Measurements from ENCODE around the gene C2orf49.
"Not testable (repeated sequence)": the region's sequence is repeated elsewhere in the genome, so short reads cannot be mapped to it uniquely, and the experiment has no call there.

C2orf49 gene

GRCh38 chr2:105321875-105322646, 15.3 kb upstream of the C2orf49 start:
- no peak for DNase-seq (ENCODE audit: low read depth, low spot score)

- DNase-seq (ENCODE audit: low read depth, low spot score), result no peak
Observed at GRCh38 chr2:105323111-105323510, 14.2 kb upstream of the C2orf49 start.

GRCh38 chr2:105324101-105324500, 13.2 kb upstream of the C2orf49 start:
- DNase-seq (ENCODE audit: low read depth, low spot score), result no peak

GRCh38 chr2:105324732-105325131, 12.6 kb upstream of the C2orf49 start:
- no peak for DNase-seq (ENCODE audit: low read depth, low spot score)

GRCh38 chr2:105325389-105325963, 11.9 kb upstream of the C2orf49 start:
- peak; percentile 57 for DNase-seq (ENCODE audit: low read depth, low spot score)

- DNase-seq (ENCODE audit: low read depth, low spot score), result not testable (repeated sequence)
Observed at GRCh38 chr2:105327271-105327670, 10.1 kb upstream of the C2orf49 start.

GRCh38 chr2:105327690-105328089, 9.7 kb upstream of the C2orf49 start:
- no peak for DNase-seq (ENCODE audit: low read depth, low spot score)

- no peak for DNase-seq (ENCODE audit: low read depth, low spot score)
Observed at GRCh38 chr2:105328281-105329196, 8.8 kb upstream of the C2orf49 start.

- no peak for DNase-seq (ENCODE audit: low read depth, low spot score)
Observed at GRCh38 chr2:105329197-105329554, 8.2 kb upstream of the C2orf49 start.

- no peak for DNase-seq (ENCODE audit: low read depth, low spot score)
Observed at GRCh38 chr2:105329561-105330495, 7.5 kb upstream of the C2orf49 start, which contains the start of gene TGFBRAP1. TSS of gene TGFBRAP1 (minus strand) at chr2:105329735. CDS start at chr2:105308301, 21,434 bp downstream.

GRCh38 chr2:105330681-105331375, 6.5 kb upstream of the C2orf49 start:
- no peak for DNase-seq (ENCODE audit: low read depth, low spot score)

- no peak for DNase-seq (ENCODE audit: low read depth, low spot score)
Observed at GRCh38 chr2:105334211-105334610, 3.1 kb upstream of the C2orf49 start.

- DNase-seq (ENCODE audit: low read depth, low spot score), result no peak
Observed at GRCh38 chr2:105335469-105335868, 1.9 kb upstream of the C2orf49 start.

GRCh38 chr2:105336786-105337121, 586 bp upstream of the C2orf49 start:
- no peak for DNase-seq (ENCODE audit: low read depth, low spot score)

GRCh38 chr2:105338020-105338385, 663 bp downstream of the C2orf49 start:
- no peak for DNase-seq (ENCODE audit: low read depth, low spot score)

- DNase-seq (ENCODE audit: low read depth, low spot score), result no peak
Observed at GRCh38 chr2:105339414-105339813, 2.1 kb downstream of the C2orf49 start.

GRCh38 chr2:105344704-105345345, 7.5 kb downstream of the C2orf49 start:
- no peak for DNase-seq (ENCODE audit: low read depth, low spot score)

GRCh38 chr2:105357122-105357521, 19.8 kb downstream of the C2orf49 start:
- DNase-seq (ENCODE audit: low read depth, low spot score), result no peak

GRCh38 chr2:105358593-105358992, 21.3 kb downstream of the C2orf49 start:
- no peak for DNase-seq (ENCODE audit: low read depth, low spot score)
